ENCODE measurements around the gene VPREB1.

DNA sequence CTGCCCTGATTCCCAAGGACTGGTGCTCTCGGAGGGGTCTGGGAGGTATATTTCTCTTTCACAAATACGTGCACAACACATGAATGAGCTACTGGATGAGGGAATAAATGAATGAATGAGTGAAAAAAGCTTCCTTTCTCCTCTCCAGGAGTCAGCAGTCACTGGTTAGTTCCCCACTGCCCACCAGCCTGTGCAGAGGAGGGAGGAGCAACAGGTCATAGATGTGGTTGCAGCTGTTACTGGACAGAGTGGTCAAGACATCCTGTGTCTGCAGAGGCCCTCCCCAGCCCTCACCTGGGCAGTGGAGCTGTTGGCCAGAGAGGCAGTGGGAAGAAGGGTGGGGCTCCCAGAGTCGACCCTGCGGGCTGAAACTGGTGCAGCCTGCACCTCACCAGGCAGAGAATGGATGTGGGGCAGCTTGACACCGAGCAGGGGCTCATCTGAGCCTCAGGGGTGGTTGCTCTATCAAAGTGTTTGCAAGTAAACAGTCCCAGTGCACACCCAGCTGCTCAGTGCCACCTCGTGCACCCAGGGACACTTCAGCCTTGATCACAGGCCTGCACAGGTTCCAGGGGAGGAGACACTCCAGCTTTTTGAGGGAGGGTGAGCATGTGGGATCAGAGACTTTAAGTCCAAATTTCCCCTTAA is 1.4 kb upstream of the VPREB1 start:
- TF ChIP-seq, protein P1, sequence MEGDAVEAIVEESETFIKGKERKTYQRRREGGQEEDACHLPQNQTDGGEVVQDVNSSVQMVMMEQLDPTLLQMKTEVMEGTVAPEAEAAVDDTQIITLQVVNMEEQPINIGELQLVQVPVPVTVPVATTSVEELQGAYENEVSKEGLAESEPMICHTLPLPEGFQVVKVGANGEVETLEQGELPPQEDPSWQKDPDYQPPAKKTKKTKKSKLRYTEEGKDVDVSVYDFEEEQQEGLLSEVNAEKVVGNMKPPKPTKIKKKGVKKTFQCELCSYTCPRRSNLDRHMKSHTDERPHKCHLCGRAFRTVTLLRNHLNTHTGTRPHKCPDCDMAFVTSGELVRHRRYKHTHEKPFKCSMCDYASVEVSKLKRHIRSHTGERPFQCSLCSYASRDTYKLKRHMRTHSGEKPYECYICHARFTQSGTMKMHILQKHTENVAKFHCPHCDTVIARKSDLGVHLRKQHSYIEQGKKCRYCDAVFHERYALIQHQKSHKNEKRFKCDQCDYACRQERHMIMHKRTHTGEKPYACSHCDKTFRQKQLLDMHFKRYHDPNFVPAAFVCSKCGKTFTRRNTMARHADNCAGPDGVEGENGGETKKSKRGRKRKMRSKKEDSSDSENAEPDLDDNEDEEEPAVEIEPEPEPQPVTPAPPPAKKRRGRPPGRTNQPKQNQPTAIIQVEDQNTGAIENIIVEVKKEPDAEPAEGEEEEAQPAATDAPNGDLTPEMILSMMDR (IDR thresholded peaks at IDR 0.05), result no peak
- TF ChIP-seq POLR2A (IDR thresholded peaks at IDR 0.05), result no peak
